ENCODE data around the gene CYP27B1. TPM values are rescaled to one million over a fixed set of nuclear protein-coding genes. Genes with fewer than 3 reads are reported as not detected.

CYP27B1 gene, protein sequence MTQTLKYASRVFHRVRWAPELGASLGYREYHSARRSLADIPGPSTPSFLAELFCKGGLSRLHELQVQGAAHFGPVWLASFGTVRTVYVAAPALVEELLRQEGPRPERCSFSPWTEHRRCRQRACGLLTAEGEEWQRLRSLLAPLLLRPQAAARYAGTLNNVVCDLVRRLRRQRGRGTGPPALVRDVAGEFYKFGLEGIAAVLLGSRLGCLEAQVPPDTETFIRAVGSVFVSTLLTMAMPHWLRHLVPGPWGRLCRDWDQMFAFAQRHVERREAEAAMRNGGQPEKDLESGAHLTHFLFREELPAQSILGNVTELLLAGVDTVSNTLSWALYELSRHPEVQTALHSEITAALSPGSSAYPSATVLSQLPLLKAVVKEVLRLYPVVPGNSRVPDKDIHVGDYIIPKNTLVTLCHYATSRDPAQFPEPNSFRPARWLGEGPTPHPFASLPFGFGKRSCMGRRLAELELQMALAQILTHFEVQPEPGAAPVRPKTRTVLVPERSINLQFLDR
- 0.22 and 0.65 TPM in 2 replicates for total RNA-seq

GRCh38 chr12:57766464-57767304 lies at the start of gene CYP27B1:
Gene CYP27B1 (minus strand): TSS chr12:57767078. CDS start chr12:57767041, 37 bp downstream.

GRCh38 chr12:57782608-57783465 lies 16.0 kb upstream of the CYP27B1 start, which contains the start of gene TSFM:
Gene TSFM (plus strand): TSS chr12:57782787. CDS start chr12:57782802, 15 bp downstream.

DNA sequence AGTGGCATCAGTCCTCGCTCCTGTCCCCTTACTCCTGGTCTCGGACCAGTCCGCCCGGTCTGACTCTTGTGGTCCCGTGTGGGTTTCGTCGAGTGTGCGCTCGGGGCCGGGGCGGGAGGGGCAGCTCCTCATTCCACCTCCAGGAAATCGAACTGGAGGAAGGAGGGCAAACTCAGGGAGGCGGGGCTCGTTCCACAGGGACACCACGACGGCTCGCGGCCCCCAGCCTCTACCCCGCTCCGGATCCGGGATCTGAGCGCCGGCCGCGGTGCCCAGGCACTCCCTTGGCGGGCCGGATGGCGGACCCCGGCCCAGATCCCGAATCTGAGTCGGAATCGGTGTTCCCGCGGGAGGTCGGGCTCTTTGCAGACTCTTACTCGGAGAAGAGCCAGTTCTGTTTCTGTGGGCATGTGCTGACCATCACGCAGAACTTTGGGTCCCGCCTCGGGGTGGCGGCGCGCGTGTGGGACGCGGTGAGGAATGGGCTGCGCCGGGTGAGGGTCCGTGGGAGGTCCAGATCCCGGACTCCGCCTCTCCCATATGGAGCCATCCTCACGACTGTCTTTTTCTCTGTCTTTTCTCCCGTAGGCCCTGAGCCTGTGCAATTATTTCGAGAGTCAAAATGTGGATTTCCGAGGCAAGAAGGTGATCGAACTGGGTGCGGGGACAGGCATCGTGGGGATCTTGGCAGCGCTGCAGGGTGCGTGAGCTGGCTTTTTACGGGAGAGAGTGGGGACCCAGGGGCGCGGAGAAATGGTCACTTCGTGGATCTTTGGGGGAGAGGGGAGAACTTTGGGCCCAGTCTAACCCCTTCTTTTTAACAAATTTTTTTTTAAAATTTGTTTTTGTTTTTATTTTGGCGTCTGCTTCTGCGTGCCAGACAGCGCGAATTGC lies 5.8 kb upstream of the CYP27B1 start, which contains the start of gene EEF1AKMT3:
EEF1AKMT3 (plus strand) TSS at position 186 of the 894 bp plus-strand sequence; CDS start at position 297, 111 bp downstream.

DNA sequence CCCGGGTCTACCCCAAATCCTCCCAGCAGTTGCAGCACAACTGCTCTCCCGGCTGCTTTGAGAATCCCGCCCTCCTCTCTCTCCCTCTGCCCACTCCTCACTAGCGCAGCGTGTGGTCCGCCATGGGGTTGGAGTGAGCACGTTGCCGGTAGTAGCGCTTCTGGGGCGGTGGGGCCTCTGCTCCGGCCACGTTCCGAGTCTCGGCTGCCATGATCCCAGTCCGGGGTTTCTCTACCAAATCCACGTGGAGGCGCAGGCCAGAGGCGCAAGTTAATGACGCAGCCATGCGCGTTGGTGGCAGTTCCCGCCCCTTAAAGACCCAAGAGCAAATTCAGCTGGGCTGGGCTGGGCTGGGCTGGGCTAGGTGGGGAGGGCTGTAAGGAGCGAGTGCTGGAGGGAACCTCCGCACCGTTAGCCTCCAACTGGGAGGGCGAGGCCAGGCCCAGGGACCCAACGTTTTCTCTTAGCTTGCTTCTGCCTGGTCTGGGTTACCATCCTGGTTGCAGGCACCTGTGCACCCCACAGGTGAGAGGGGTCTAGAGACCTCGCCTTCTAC lies 5.1 kb upstream of the CYP27B1 start, which contains the start of gene METTL1:
METTL1 (minus strand) TSS at position 233 of the 556 bp plus-strand sequence; CDS start at position 211, 22 bp downstream.

GRCh38 chr12:57754411-57755193 lies 12.3 kb downstream of the CYP27B1 start, which contains the start of gene MARCHF9:
Gene MARCHF9 (plus strand): TSS chr12:57755103. CDS start chr12:57755529, 426 bp downstream.

DNA sequence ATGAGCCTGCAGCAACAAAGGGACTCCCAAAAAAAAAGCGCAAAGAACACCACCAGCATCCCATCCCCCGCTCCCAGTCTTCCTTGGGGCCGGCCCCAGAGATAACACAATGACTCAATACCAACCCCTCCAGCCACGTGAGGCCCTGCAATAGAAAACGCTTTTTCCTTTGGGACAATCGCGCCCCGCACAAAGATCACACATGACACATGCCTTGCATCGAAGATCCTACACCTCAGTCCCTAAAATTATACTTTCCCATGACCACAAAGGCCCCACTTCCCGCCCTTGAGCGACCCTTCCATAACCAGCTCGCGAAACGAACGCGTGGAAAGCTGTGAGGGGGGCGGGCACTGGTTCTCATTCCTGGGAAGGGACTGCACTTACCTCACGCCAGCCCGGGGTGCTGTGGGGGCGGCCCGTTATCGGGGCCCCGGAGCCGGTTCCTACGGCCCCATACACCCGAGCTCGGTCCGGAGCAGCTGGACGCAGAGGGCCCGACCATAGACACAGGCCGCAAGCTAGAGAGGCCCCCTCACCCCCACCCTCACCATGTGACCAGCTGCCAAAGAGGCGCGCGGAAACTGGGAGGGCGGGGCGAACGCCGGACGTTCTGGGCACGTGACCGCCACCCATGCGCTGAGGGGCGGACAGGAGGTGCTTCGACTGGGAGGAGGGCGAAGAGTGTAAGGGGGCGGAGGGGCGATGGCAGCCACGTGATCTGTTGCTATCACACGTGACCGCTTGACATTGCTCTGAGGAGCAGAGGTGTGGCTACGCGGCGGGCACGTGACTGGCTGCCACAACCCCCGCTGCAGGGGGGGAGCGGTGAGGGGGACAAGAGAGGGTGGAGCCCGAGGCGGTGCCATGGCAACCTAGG lies 14.8 kb downstream of the CYP27B1 start, which contains the start of gene CDK4:
CDK4 (minus strand) TSS at position 523 of the 880 bp plus-strand sequence. CDS start 593 bp downstream, outside the sequence.

GRCh38 chr12:57744777-57745484 lies 21.9 kb downstream of the CYP27B1 start, which contains the start of gene TSPAN31:
Gene TSPAN31 (plus strand): TSS chr12:57745039. CDS start chr12:57745155, 116 bp downstream.

DNA sequence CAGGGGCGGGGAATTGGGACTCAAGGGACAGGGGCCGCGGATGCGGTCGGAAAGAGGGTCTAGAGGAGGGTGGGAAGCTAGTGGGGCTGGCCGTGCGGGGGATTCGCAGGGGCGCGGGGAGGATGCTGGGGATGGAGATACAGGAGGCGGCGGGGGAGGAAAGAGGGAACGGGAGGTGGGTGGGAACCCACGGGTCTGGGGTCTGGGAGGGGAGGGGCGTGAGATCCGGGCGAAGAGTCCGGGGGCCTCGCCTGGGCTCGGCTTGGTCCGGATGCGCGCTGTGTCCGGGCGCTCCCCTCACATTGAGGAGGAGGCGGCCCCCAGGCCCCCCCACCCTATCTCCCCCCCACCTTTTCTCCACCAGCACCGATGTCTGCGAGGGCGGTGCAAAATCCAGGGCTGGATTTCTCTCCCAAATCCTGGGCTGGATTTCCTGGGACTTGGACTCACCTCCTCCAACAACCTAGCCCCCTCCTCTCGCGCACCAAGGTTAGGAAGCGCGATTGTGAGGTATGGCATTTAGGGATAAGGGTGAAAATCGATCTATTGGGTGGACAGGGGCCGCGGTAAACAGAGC lies 28.1 kb downstream of the CYP27B1 start, which contains the start of gene AGAP2:
AGAP2 (minus strand) TSS at position 82 of the 577 bp plus-strand sequence. CDS start 496 bp downstream, outside the sequence.

Small RNA genes within 50 kb of the gene (small RNA-seq; reads per million reads assigned to genes)
- not detected for gene RNU6-1083P

Other genes with a start within 250 kb of the CYP27B1 start
- gene DDIT3, start 246.6 kb downstream of the CYP27B1 start, total RNA-seq: 40.5 and 59.5 TPM in 2 replicates
- 3.8 and 5.2 TPM in 2 replicates for gene MBD6, start 244.3 kb downstream of the CYP27B1 start, total RNA-seq
- 113 and 132 TPM in 2 replicates for gene DCTN2, start 219.9 kb downstream of the CYP27B1 start, total RNA-seq
- gene KIF5A, start 217.0 kb downstream of the CYP27B1 start, total RNA-seq: under 0.01 and 0.22 TPM in 2 replicates
- 23.5 and 26.2 TPM in 2 replicates for gene PIP4K2C, start 175.9 kb downstream of the CYP27B1 start, total RNA-seq
- gene DTX3, start 162.3 kb downstream of the CYP27B1 start, total RNA-seq: 9.4 and 11.2 TPM in 2 replicates
- gene ARHGEF25, start 155.6 kb downstream of the CYP27B1 start, total RNA-seq: 16.2 and 17.2 TPM in 2 replicates
- gene B4GALNT1, start 133.9 kb downstream of the CYP27B1 start, total RNA-seq: 1.0 and 2.9 TPM in 2 replicates
- 154 and 254 TPM in 2 replicates for gene OS9, start 72.9 kb downstream of the CYP27B1 start, total RNA-seq
- 0.11 and 0.39 TPM in 2 replicates for gene AGAP2, start 28.3 kb downstream of the CYP27B1 start, total RNA-seq
- gene TSPAN31, start 22.0 kb downstream of the CYP27B1 start, total RNA-seq: 71.6 and 76.1 TPM in 2 replicates
- 108 and 195 TPM in 2 replicates for gene CDK4, start 14.8 kb downstream of the CYP27B1 start, total RNA-seq
- gene MARCHF9, start 12.0 kb downstream of the CYP27B1 start, total RNA-seq: 1.1 and 1.2 TPM in 2 replicates
- gene METTL1, start 5.0 kb upstream of the CYP27B1 start, total RNA-seq: 6.7 and 8.0 TPM in 2 replicates
- 5.9 and 8.0 TPM in 2 replicates for gene EEF1AKMT3, start 5.5 kb upstream of the CYP27B1 start, total RNA-seq
- 16.1 and 22.7 TPM in 2 replicates for gene TSFM, start 15.7 kb upstream of the CYP27B1 start, total RNA-seq
- gene AVIL, start 51.7 kb upstream of the CYP27B1 start, total RNA-seq: 5.4 and 6.9 TPM in 2 replicates
- 120 and 148 TPM in 2 replicates for gene CTDSP2, start 79.7 kb upstream of the CYP27B1 start, total RNA-seq
- gene ATP23, start 174.5 kb upstream of the CYP27B1 start, total RNA-seq: 6.9 and 9.1 TPM in 2 replicates